H9 (cell line): ENCODE measurements around the gene NLRC3. TPM values are rescaled to one million over a fixed set of nuclear protein-coding genes. Genes with fewer than 3 reads are reported as not detected.

Source experiments
- DNase-seq: peaks from one replicate; pipeline ENCODE4 v3.0.0-alpha.2; 2017
- H2AFZ ChIP-seq: one replicate; pipeline ENCODE4 v1.6.1; 2013; ENCODE audit warnings: mild to moderate bottlenecking, low read length, control low read depth, moderate library complexity
- H2AK5ac ChIP-seq: 2 replicates; pipeline ENCODE4 v1.6.1; 2013; ENCODE audit warnings: low read length, control low read depth, mixed read lengths; ENCODE audit not compliant: insufficient read length
- H2BK120ac ChIP-seq: one replicate; pipeline ENCODE4 v1.6.1; 2013; ENCODE audit warnings: low read depth, mild to moderate bottlenecking, low read length, control low read depth, inconsistent platforms; ENCODE audit not compliant: poor library complexity, severe bottlenecking
- H2BK12ac ChIP-seq: 2 replicates; pipeline ENCODE4 v1.6.1; 2013; ENCODE audit warnings: low read length, control low read depth, mixed read lengths, low read depth; ENCODE audit not compliant: insufficient read length
- H2BK15ac ChIP-seq: 2 replicates; pipeline ENCODE4 v1.6.1; 2013; ENCODE audit warnings: low read depth, low read length, control low read depth
- H2BK20ac ChIP-seq: one replicate; pipeline ENCODE4 v1.6.1; 2013; ENCODE audit warnings: low read depth, mild to moderate bottlenecking, low read length, control low read depth, inconsistent platforms; ENCODE audit not compliant: poor library complexity, severe bottlenecking
- H2BK5ac ChIP-seq: 2 replicates; pipeline ENCODE4 v1.6.1; 2013; ENCODE audit warnings: low read length, control low read depth, mixed read lengths; ENCODE audit not compliant: insufficient read length
- H3K14ac ChIP-seq: 2 replicates; pipeline ENCODE4 v1.6.1; 2013; ENCODE audit warnings: low read length, control low read depth; ENCODE audit not compliant: insufficient read depth
- H3K18ac ChIP-seq: 2 replicates; pipeline ENCODE4 v1.6.1; 2013; ENCODE audit warnings: low read depth, mild to moderate bottlenecking, mixed read lengths, low read length, control low read depth; ENCODE audit not compliant: insufficient read length
- H3K23ac ChIP-seq: 2 replicates; pipeline ENCODE4 v1.6.1; 2013; ENCODE audit warnings: low read length, control low read depth, mixed read lengths, low read depth; ENCODE audit not compliant: insufficient read length
- H3K23me2 ChIP-seq: 2 replicates; pipeline ENCODE4 v1.6.1; 2013; ENCODE audit warnings: low read depth, mild to moderate bottlenecking, mixed read lengths, low read length, control low read depth; ENCODE audit not compliant: insufficient read length, poor library complexity, severe bottlenecking
- H3K27ac ChIP-seq: 2 replicates; pipeline ENCODE4 v1.5.1; 2013; ENCODE audit warnings: low read length, control low read depth, mixed read lengths, low read depth; ENCODE audit not compliant: insufficient read length
- H3K27me3 ChIP-seq: 2 replicates; pipeline ENCODE4 v1.6.1; 2013; ENCODE audit warnings: low read length, control low read depth, inconsistent platforms; ENCODE audit not compliant: insufficient read depth
- H3K4ac ChIP-seq: 2 replicates; pipeline ENCODE4 v1.6.1; 2013; ENCODE audit warnings: low read depth, mild to moderate bottlenecking, control low read depth, inconsistent platforms, low read length, moderate library complexity
- H3K4me1 ChIP-seq: 2 replicates; pipeline ENCODE4 v1.6.1; 2013; ENCODE audit warnings: low read length, control low read depth, inconsistent platforms; ENCODE audit not compliant: insufficient read depth
- H3K4me2 ChIP-seq: 2 replicates; pipeline ENCODE4 v1.6.1; 2013; ENCODE audit warnings: low read length, control low read depth, mixed read lengths; ENCODE audit not compliant: insufficient read length, insufficient read depth
- H3K56ac ChIP-seq: 2 replicates; pipeline ENCODE4 v1.6.1; 2013; ENCODE audit warnings: low read depth, mild to moderate bottlenecking, mixed read lengths, low read length, control low read depth; ENCODE audit not compliant: insufficient read length
- H3K79me1 ChIP-seq: 2 replicates; pipeline ENCODE4 v1.6.1; 2013; ENCODE audit warnings: low read depth, mild to moderate bottlenecking, moderate library complexity, low read length, control low read depth, inconsistent platforms; ENCODE audit not compliant: insufficient read depth, poor library complexity, severe bottlenecking
- H3K79me2 ChIP-seq: 2 replicates; pipeline ENCODE4 v1.6.1; 2013; ENCODE audit warnings: low read length, control low read depth, inconsistent platforms; ENCODE audit not compliant: insufficient read depth
- H3K9ac ChIP-seq: 2 replicates; pipeline ENCODE4 v1.6.1; 2013; ENCODE audit warnings: low read length, control low read depth, mixed read lengths; ENCODE audit not compliant: insufficient read length; ENCODE audit errors: extremely low read depth
- H3K9me3 ChIP-seq: one replicate; pipeline ENCODE4 v1.6.1; 2013; ENCODE audit warnings: low read depth, low read length, inconsistent platforms; ENCODE audit not compliant: control insufficient read depth
- H3T11ph ChIP-seq: one replicate; pipeline ENCODE4 v1.6.1; 2013; ENCODE audit warnings: mild to moderate bottlenecking, low read length, control low read depth, inconsistent platforms
- H4K20me1 ChIP-seq: one replicate; pipeline ENCODE4 v1.6.1; 2013; ENCODE audit not compliant: control insufficient read depth, insufficient read length, insufficient read depth
- H4K5ac ChIP-seq: 2 replicates; pipeline ENCODE4 v1.6.1; 2013; ENCODE audit warnings: low read depth, mild to moderate bottlenecking, mixed read lengths, low read length, control low read depth; ENCODE audit not compliant: insufficient read length
- H4K8ac ChIP-seq: replicated peaks from 2 replicates; pipeline ENCODE4 v1.6.1; 2013; ENCODE audit warnings: low read length, control low read depth, mixed read lengths, low read depth; ENCODE audit not compliant: insufficient read length
- H4K91ac ChIP-seq: 2 replicates; pipeline ENCODE4 v1.6.1; 2013; ENCODE audit warnings: low read depth, mild to moderate bottlenecking, moderate library complexity, mixed read lengths, low read length, control low read depth; ENCODE audit not compliant: insufficient read length
- H3K27ac Mint-ChIP-seq, 3 experiments: 2 replicates in 2 of 3; 3 replicates in 1 of 3; pipeline ENCODE4 v1.8.0; 2020 to 2021; ENCODE audit warnings: mixed read lengths in 3 of 3, mild to moderate bottlenecking in 1 of 3, moderate library complexity in 1 of 3
- H3K27me3 Mint-ChIP-seq: 2 replicates; pipeline ENCODE4 v1.8.0; 2021; ENCODE audit warnings: low read depth, mild to moderate bottlenecking, moderate library complexity, mixed read lengths
- H3K36me3 Mint-ChIP-seq, 3 experiments: 2 replicates in 2 of 3; 3 replicates in 1 of 3; pipeline ENCODE4 v1.8.0; 2020 to 2021; ENCODE audit warnings: low read depth in 3 of 3, mixed read lengths in 3 of 3; ENCODE audit not compliant: insufficient read depth in 1 of 3
- H3K4me1 Mint-ChIP-seq, 2 experiments: 2 replicates each; pipeline ENCODE4 v1.8.0; 2020; ENCODE audit warnings: mixed read lengths in 2 of 2
- H3K4me3 Mint-ChIP-seq, 2 experiments: 2 replicates in 1 of 2; 3 replicates in 1 of 2; pipeline ENCODE4 v1.8.0; 2020 to 2021; ENCODE audit warnings: mild to moderate bottlenecking in 2 of 2, mixed read lengths in 2 of 2, moderate library complexity in 1 of 2
- H3K9me3 Mint-ChIP-seq, 2 experiments: 2 replicates in 1 of 2; 3 replicates in 1 of 2; pipeline ENCODE4 v1.8.0; 2020; ENCODE audit warnings: mild to moderate bottlenecking in 2 of 2, mixed read lengths in 2 of 2, moderate library complexity in 1 of 2
- WGBS: extraction: QIAGEN DNeasy Blood & Tissue Kit; methylation state at CpG from one replicate; pipeline ENCODE4 v1.1.7; 2013; ENCODE audit warnings: missing lambda C conversion rate, low lambda C conversion rate, mixed read lengths; ENCODE audit not compliant: insufficient read length; ENCODE audit errors: extremely low coverage; 5-methylcytosine and 5-hydroxymethylcytosine counted together
- total RNA-seq: library from RNA; stranded (reverse); gene quantifications from 2 replicates; pipeline ENCODE4 v1.2.1, GENCODE V29; 2021
- TF ChIP-seq, protein P1 (sequence below): fragments of 200-600 bp; sonication (generic); conservative IDR thresholded peaks from 3 replicates; pipeline ENCODE4 v1.8.0; 2021; ENCODE audit warnings: antibody characterized with exemption, mild to moderate bottlenecking

The NLRC3 gene
- total RNA-seq, 1 experiment from 2014 or later, result 0.44 TPM

DNA sequence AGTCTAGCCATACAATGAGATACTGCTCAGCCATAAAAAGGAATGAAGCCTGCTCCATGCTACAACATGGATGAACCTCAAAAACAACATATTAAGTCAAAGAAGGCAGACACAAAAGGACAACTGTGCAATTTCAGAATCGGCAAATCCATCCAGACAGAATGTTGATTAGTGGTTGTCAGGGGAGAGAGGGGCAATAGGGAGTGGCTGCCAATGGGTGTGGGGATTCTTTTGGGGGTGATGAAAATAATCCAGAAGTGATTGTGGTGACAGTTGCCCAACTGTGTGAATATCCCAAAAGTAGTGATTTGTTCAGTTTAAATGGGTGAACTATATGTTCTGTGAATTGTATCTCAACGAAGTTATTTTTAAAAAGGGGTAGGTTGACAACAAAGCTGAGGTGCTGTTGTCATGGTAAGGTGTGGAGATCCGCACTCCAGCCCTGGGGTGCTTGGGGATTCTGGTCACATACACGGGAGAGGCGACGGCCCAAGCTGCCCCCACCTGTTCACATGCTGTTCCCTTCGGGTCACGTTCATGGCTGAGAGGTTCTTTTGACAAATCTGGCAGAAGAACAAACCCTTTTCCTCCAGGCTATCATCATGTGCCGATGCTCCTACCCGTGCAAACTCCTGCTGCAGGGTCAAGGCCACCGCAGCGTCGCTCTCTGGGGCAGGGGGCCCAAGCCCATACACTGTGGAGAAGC lies 24.6 kb upstream of the NLRC3 start:
- no peaks in the 10 kb centered on the region for H3K4me1 Mint-ChIP-seq
- no peak overlapping the region for H3T11ph ChIP-seq
- DNase-seq, result no peak

More for the DNA sequence above, 24.6 kb upstream of the NLRC3 start:
- Histone ChIP-seq H4K5ac (no peak overlapping the region), H3K27me3 (no peaks in the 10 kb centered on the region), H3K79me1 (no peaks in the 10 kb centered on the region), H2BK15ac (no peak overlapping the region), H3K14ac (no peak overlapping the region), H3K9me3 (peaks cover 18% of the 10 kb centered on the region), H2BK20ac (no peak overlapping the region), H4K8ac (no peak overlapping the region), H3K79me2 (no peaks in the 10 kb centered on the region), H3K56ac (no peak overlapping the region), H3K4me1 (no peaks in the 10 kb centered on the region), H3K18ac (no peak overlapping the region), H2BK120ac (no peak overlapping the region), H4K91ac (no peak overlapping the region), H2AK5ac (no peak overlapping the region), H3K4ac (no peak overlapping the region), H3K27ac (no peak overlapping the region), H2BK5ac (no peak overlapping the region), H3K23ac (no peak overlapping the region), H3K9ac (no peak overlapping the region), H4K20me1 (no peaks in the 10 kb centered on the region), H2AFZ (no peak overlapping the region), H3K4me2 (no peak overlapping the region), H2BK12ac (no peak overlapping the region), H3K23me2 (no peaks in the 10 kb centered on the region)
- Mint-ChIP-seq H3K27me3 (no peaks in the 10 kb centered on the region), H3K9me3 (peaks cover 23 to 24% of the 10 kb centered on the region in 2 experiments), H3K27ac (no peak overlapping the region), H3K4me3 (no peak overlapping the region), H3K36me3 (peaks cover 57 to 74% (median 73%) of the 10 kb centered on the region in 3 experiments)
- TF ChIP-seq, protein P1, sequence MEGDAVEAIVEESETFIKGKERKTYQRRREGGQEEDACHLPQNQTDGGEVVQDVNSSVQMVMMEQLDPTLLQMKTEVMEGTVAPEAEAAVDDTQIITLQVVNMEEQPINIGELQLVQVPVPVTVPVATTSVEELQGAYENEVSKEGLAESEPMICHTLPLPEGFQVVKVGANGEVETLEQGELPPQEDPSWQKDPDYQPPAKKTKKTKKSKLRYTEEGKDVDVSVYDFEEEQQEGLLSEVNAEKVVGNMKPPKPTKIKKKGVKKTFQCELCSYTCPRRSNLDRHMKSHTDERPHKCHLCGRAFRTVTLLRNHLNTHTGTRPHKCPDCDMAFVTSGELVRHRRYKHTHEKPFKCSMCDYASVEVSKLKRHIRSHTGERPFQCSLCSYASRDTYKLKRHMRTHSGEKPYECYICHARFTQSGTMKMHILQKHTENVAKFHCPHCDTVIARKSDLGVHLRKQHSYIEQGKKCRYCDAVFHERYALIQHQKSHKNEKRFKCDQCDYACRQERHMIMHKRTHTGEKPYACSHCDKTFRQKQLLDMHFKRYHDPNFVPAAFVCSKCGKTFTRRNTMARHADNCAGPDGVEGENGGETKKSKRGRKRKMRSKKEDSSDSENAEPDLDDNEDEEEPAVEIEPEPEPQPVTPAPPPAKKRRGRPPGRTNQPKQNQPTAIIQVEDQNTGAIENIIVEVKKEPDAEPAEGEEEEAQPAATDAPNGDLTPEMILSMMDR, result no peak
- WGBS, result no CpG with 5 or more reads among the region's 13 CpGs
